ENCODE data around the gene AXL. TPM values are rescaled to one million over a fixed set of nuclear protein-coding genes. Genes with fewer than 3 reads are reported as not detected.
"Not testable (repeated sequence)": the region's sequence is repeated elsewhere in the genome, so short reads cannot be mapped to it uniquely, and the experiment has no call there.

The AXL gene
- total RNA-seq, 6 experiments from 2014 or later, result 419 to 474 (median 458) TPM

- no peaks in the 10 kb centered on the region for H3K36me3 Mint-ChIP-seq (ENCODE audit: low read depth)
- peaks cover 34% of the 10 kb centered on the region for H3K27me3 Mint-ChIP-seq (ENCODE audit: insufficient read depth)
- no peak for DNase-seq
- no peak overlapping the region; the same call in 1 of the 2 replicates for H3K4me3 Mint-ChIP-seq
- H3K9me3 Mint-ChIP-seq, result no peaks in the 10 kb centered on the region
- no peak overlapping the region for H3K27ac Mint-ChIP-seq
- H3K4me1 Mint-ChIP-seq (ENCODE audit: low read depth), result peaks cover 26% of the 10 kb centered on the region
- no peak for TF ChIP-seq CTCF (IDR thresholded peaks at IDR 0.05)
Measured at GRCh38 chr19:41194157-41194552, 24.9 kb upstream of the AXL start.

GRCh38 chr19:41195675-41196497 lies 23.1 kb upstream of the AXL start:
- TF ChIP-seq CTCF (IDR thresholded peaks at IDR 0.05), result no peak
- H3K4me3 Mint-ChIP-seq, result no peak overlapping the region
- H3K36me3 Mint-ChIP-seq (ENCODE audit: low read depth), result no peaks in the 10 kb centered on the region
- no peaks in the 10 kb centered on the region for H3K9me3 Mint-ChIP-seq
- peaks cover 26% of the 10 kb centered on the region for H3K4me1 Mint-ChIP-seq (ENCODE audit: low read depth)
- no peak for DNase-seq
- H3K27me3 Mint-ChIP-seq (ENCODE audit: insufficient read depth), result peaks cover 26% of the 10 kb centered on the region
- no peak overlapping the region for H3K27ac Mint-ChIP-seq

GRCh38 chr19:41198559-41198958 lies 20.5 kb upstream of the AXL start:
- no peak for TF ChIP-seq CTCF (IDR thresholded peaks at IDR 0.05)
- no peaks in the 10 kb centered on the region for H3K9me3 Mint-ChIP-seq
- DNase-seq, result no peak
- H3K4me1 Mint-ChIP-seq (ENCODE audit: low read depth), result peaks cover 17% of the 10 kb centered on the region; the same call in 1 of the 2 replicates
- no peak overlapping the region for H3K4me3 Mint-ChIP-seq
- H3K27me3 Mint-ChIP-seq (ENCODE audit: insufficient read depth), result peaks cover 22% of the 10 kb centered on the region
- no peaks in the 10 kb centered on the region for H3K36me3 Mint-ChIP-seq (ENCODE audit: low read depth)
- no peak overlapping the region for H3K27ac Mint-ChIP-seq

GRCh38 chr19:41203371-41203770 lies 15.7 kb upstream of the AXL start:
- H3K27me3 Mint-ChIP-seq (ENCODE audit: insufficient read depth), result peaks cover 10% of the 10 kb centered on the region
- H3K9me3 Mint-ChIP-seq, result no peaks in the 10 kb centered on the region
- H3K4me1 Mint-ChIP-seq (ENCODE audit: low read depth), result peaks cover 27% of the 10 kb centered on the region

GRCh38 chr19:41204338-41204737 lies 14.7 kb upstream of the AXL start:
- H3K4me3 Mint-ChIP-seq; H3K9me3 Mint-ChIP-seq; H3K36me3 Mint-ChIP-seq (ENCODE audit: low read depth); H3K27me3 Mint-ChIP-seq (ENCODE audit: insufficient read depth); H3K27ac Mint-ChIP-seq: not testable (repeated sequence)
- peaks cover 27% of the 10 kb centered on the region for H3K4me1 Mint-ChIP-seq (ENCODE audit: low read depth)
- peak; percentile 79 for DNase-seq
- TF ChIP-seq CTCF (IDR thresholded peaks at IDR 0.05), result peak; percentile 88

More at GRCh38 chr19:41203371-41203770, 15.7 kb upstream of the AXL start:
- Mint-ChIP-seq H3K4me3 (no peak overlapping the region), H3K27ac (no peak overlapping the region), H3K36me3 (ENCODE audit: low read depth) (no peaks in the 10 kb centered on the region)
- no peak for DNase-seq
- TF ChIP-seq CTCF (IDR thresholded peaks at IDR 0.05), result no peak
